ENCODE measurements around the gene ARHGAP26. TPM values are rescaled to one million over a fixed set of nuclear protein-coding genes. Genes with fewer than 3 reads are reported as not detected.

ARHGAP26 gene
- total and polyA plus RNA-seq, 7 donors, result 2.5 to 28.7 (median 12.0) TPM

GRCh38 chr5:142869886-142870285 is 99.7 kb downstream of the ARHGAP26 start:
- DNase-seq, result no peak

GRCh38 chr5:142870532-142871362 is 100.6 kb downstream of the ARHGAP26 start:
- H3K27ac ChIP-seq, result no peak overlapping the region
- no peaks in the 10 kb centered on the region for H3K36me3 ChIP-seq (ENCODE audit: insufficient read depth in 1 of 2, low read depth in 1 of 2)
- 82 to 89% (median 84%) methylated on average over 9 of the region's 9 CpGs for WGBS, 3 donors
- DNase-seq (no peak), ATAC-seq (no peak)
- no peaks in the 10 kb centered on the region for H3K9me3 ChIP-seq
- TF ChIP-seq, protein P1, sequence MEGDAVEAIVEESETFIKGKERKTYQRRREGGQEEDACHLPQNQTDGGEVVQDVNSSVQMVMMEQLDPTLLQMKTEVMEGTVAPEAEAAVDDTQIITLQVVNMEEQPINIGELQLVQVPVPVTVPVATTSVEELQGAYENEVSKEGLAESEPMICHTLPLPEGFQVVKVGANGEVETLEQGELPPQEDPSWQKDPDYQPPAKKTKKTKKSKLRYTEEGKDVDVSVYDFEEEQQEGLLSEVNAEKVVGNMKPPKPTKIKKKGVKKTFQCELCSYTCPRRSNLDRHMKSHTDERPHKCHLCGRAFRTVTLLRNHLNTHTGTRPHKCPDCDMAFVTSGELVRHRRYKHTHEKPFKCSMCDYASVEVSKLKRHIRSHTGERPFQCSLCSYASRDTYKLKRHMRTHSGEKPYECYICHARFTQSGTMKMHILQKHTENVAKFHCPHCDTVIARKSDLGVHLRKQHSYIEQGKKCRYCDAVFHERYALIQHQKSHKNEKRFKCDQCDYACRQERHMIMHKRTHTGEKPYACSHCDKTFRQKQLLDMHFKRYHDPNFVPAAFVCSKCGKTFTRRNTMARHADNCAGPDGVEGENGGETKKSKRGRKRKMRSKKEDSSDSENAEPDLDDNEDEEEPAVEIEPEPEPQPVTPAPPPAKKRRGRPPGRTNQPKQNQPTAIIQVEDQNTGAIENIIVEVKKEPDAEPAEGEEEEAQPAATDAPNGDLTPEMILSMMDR (IDR thresholded peaks at IDR 0.05), result no peak
- no peaks in the 10 kb centered on the region for H3K27me3 ChIP-seq (ENCODE audit: insufficient read depth in 3 of 3, low read length in 2 of 3)
- H3K4me1 ChIP-seq, result peaks cover 18% of the 10 kb centered on the region
- H3K4me3 ChIP-seq, result no peak overlapping the region
- intact Hi-C loops (cut with DNase I), result no loop called here

More at GRCh38 chr5:142869886-142870285, 99.7 kb downstream of the ARHGAP26 start:
- Histone ChIP-seq H3K36me3 (ENCODE audit: insufficient read depth in 1 of 2, low read depth in 1 of 2) (no peaks in the 10 kb centered on the region), H3K4me1 (peaks cover 18% of the 10 kb centered on the region), H3K9me3 (no peaks in the 10 kb centered on the region), H3K4me3 (no peak overlapping the region), H3K27me3 (ENCODE audit: insufficient read depth in 3 of 3, low read length in 2 of 3) (no peaks in the 10 kb centered on the region), H3K27ac (no peak overlapping the region)
- intact Hi-C loops (cut with DNase I), result loop anchor here (5.0 kb wide), 2 partner anchors 53 to 123 kb away; no protein-coding TSS in a partner anchor
- WGBS, 3 donors, result 14 to 32% (median 17%) methylated on average over 3 of the region's 3 CpGs
- TF ChIP-seq, protein P1 (IDR thresholded peaks at IDR 0.05), result no peak
- no peak for ATAC-seq

- Histone ChIP-seq H3K27me3 (ENCODE audit: insufficient read depth in 3 of 3, low read length in 2 of 3) (no peaks in the 10 kb centered on the region), H3K9me3 (no peaks in the 10 kb centered on the region), H3K27ac (no peak overlapping the region), H3K4me3 (no peak overlapping the region), H3K36me3 (ENCODE audit: insufficient read depth in 1 of 2, low read depth in 1 of 2) (no peaks in the 10 kb centered on the region), H3K4me1 (peaks cover 16% of the 10 kb centered on the region)
- peak in 3 of 4 donors; percentile 40 to 48 (median 43) for ATAC-seq
- 55 to 68% (median 60%) methylated on average over 13 of the region's 13 CpGs for WGBS, 3 donors
- peak in 1 of 2 donors; percentile 30 for DNase-seq
- intact Hi-C loops (cut with DNase I), result loop anchor here in 1 of 2 donors (2.0 kb wide), 1 partner anchor 123 kb away; no protein-coding TSS in a partner anchor
- TF ChIP-seq, protein P1 (IDR thresholded peaks at IDR 0.05), result no peak
Measured at GRCh38 chr5:142871363-142872193, 101.4 kb downstream of the ARHGAP26 start.

DNA sequence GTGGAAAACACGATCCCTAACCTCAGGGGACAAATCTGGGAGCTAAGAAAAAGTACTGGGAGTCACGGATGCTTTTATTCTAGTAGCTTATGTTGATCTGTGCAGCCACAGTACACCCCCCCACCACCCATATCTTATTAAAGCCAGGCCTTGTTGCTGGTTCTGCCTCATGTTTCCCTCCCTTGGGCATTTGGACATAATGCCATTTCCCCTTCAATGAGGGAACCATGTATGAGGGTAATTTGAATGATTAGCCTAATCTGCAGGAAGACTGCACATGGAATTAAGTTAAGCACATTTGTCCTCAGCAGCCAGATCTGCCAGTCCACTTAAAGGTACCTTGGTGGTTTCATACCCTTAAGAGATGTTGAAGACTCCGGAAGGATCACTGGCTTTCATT is 102.0 kb downstream of the ARHGAP26 start:
- no peak overlapping the region for H3K4me3 ChIP-seq
- no peaks in the 10 kb centered on the region for H3K9me3 ChIP-seq
- H3K27me3 ChIP-seq (ENCODE audit: insufficient read depth in 3 of 3, low read length in 2 of 3), result no peaks in the 10 kb centered on the region
- peaks cover 12% of the 10 kb centered on the region for H3K4me1 ChIP-seq
- intact Hi-C loops (cut with DNase I), result loop anchor here in 1 of 2 donors (2.0 kb wide), 1 partner anchor 123 kb away; no protein-coding TSS in a partner anchor
- ATAC-seq, result no peak
- no peak overlapping the region for H3K27ac ChIP-seq
- H3K36me3 ChIP-seq (ENCODE audit: insufficient read depth in 1 of 2, low read depth in 1 of 2), result no peaks in the 10 kb centered on the region
- TF ChIP-seq, protein P1 (IDR thresholded peaks at IDR 0.05), result no peak
- no peak for DNase-seq
- 76 to 80% (median 80%) methylated on average over 3 of the region's 3 CpGs for WGBS, 3 donors
